TTC549 (cell line): ENCODE measurements around the gene RAB24.
A peak's percentile ranks its signal among the peaks of the same experiment; 100 is the strongest.

Source experiments
- FAIRE-seq: peaks from 2 replicates; lab custom pipeline; 2012; peaks lifted over from hg19 to GRCh38; lab: Jason Lieb, UNC

The RAB24 gene

GRCh38 chr5:177332896-177333260 lies 29.4 kb upstream of the RAB24 start:
- no peak for FAIRE-seq

- no peak for FAIRE-seq
Observed at GRCh38 chr5:177332031-177332895, 28.7 kb upstream of the RAB24 start.

- no peak for FAIRE-seq
Observed at GRCh38 chr5:177330991-177331842, 27.7 kb upstream of the RAB24 start.

GRCh38 chr5:177329883-177330282 lies 26.4 kb upstream of the RAB24 start:
- no peak for FAIRE-seq

- FAIRE-seq = no peak
Observed at GRCh38 chr5:177328545-177329231, 25.2 kb upstream of the RAB24 start.

- FAIRE-seq = no peak
Observed at GRCh38 chr5:177327539-177328522, 24.3 kb upstream of the RAB24 start.

GRCh38 chr5:177325868-177326381 lies 22.4 kb upstream of the RAB24 start:
- FAIRE-seq = no peak

GRCh38 chr5:177320879-177321278 lies 17.4 kb upstream of the RAB24 start:
- FAIRE-seq = no peak

- FAIRE-seq = no peak
Observed at GRCh38 chr5:177319913-177320588, 16.5 kb upstream of the RAB24 start.

- FAIRE-seq = peak; percentile 79
Observed at GRCh38 chr5:177317959-177318377, 14.4 kb upstream of the RAB24 start.

GRCh38 chr5:177316005-177316404 lies 12.5 kb upstream of the RAB24 start:
- no peak for FAIRE-seq

GRCh38 chr5:177315411-177315810 lies 11.9 kb upstream of the RAB24 start:
- FAIRE-seq = no peak

GRCh38 chr5:177314376-177315342 lies 11.1 kb upstream of the RAB24 start:
- FAIRE-seq = no peak

GRCh38 chr5:177313561-177314259 lies 10.2 kb upstream of the RAB24 start:
- no peak for FAIRE-seq

GRCh38 chr5:177312649-177313181 lies 9.2 kb upstream of the RAB24 start:
- FAIRE-seq = no peak

GRCh38 chr5:177311723-177312648 lies 8.5 kb upstream of the RAB24 start, which contains the start of gene MXD3:
TSS of gene MXD3 (minus strand) at chr5:177311898. CDS start at chr5:177311830, 68 bp downstream.
- no peak for FAIRE-seq

- no peak for FAIRE-seq
Observed at GRCh38 chr5:177311392-177311722, 7.8 kb upstream of the RAB24 start.
